WERI-Rb-1 (cell line): ENCODE data around the gene FAM161B.

ENCODE experiments used
- DNase-seq: peaks from one replicate; pipeline ENCODE4 v3.0.0-alpha.2; 2020
- H3K27ac ChIP-seq: fragments of 250-450 bp; sonication (Bioruptor Pico); 2 replicates; pipeline ENCODE4 v1.5.1; 2020; ENCODE audit warnings: mild to moderate bottlenecking, moderate library complexity
- H3K27me3 ChIP-seq: fragments of 250-450 bp; sonication (Bioruptor Pico); 2 replicates; pipeline ENCODE4 v1.5.1; 2021; ENCODE audit warnings: mild to moderate bottlenecking, low read depth, moderate library complexity; ENCODE audit not compliant: insufficient read depth, severe bottlenecking
- H3K36me3 ChIP-seq: fragments of 250-450 bp; sonication (Bioruptor Pico); 2 replicates; pipeline ENCODE4 v1.5.1; 2020; ENCODE audit warnings: mild to moderate bottlenecking, moderate library complexity
- H3K4me3 ChIP-seq: 2 replicates; pipeline ENCODE4 v1.5.1; 2011; ENCODE audit warnings: low read depth, mild to moderate bottlenecking, control low read depth, low read length
- H3K9me3 ChIP-seq: fragments of 250-450 bp; sonication (Bioruptor Pico); 2 replicates; pipeline ENCODE4 v1.5.1; 2021; ENCODE audit warnings: mild to moderate bottlenecking, moderate library complexity; ENCODE audit not compliant: severe bottlenecking
- CTCF ChIP-seq: IDR thresholded peaks from 2 replicates; pipeline ENCODE4 v1.5.1; 2011; ENCODE audit warnings: low read depth, mild to moderate bottlenecking, control low read depth, inconsistent platforms, low read length

Gene FAM161B

GRCh38 chr14:73886449-73887317 is 63.2 kb downstream of the FAM161B start, which contains the start of gene ZNF410:
TSS of gene ZNF410 (plus strand) at chr14:73886859. CDS start at chr14:73892176, 5,317 bp downstream.
- H3K27me3 ChIP-seq, result no peaks in the 10 kb centered on the region
- DNase-seq, result peak; percentile 95
- H3K9me3 ChIP-seq, result no peaks in the 10 kb centered on the region
- H3K36me3 ChIP-seq, result peaks cover 12% of the 10 kb centered on the region
- peak within 1 kb of the TSS; percentile 84 for H3K27ac ChIP-seq
- no peak for TF ChIP-seq CTCF
- peak within 1 kb of the TSS; percentile 83 for H3K4me3 ChIP-seq

- H3K4me3 ChIP-seq, result no peak overlapping the region
- H3K36me3 ChIP-seq, result peaks cover 3% of the 10 kb centered on the region; the same call in 1 of the 2 replicates
- TF ChIP-seq CTCF, result no peak
- H3K27me3 ChIP-seq, result no peaks in the 10 kb centered on the region
- DNase-seq, result no peak
- H3K27ac ChIP-seq, result no peak overlapping the region
- no peaks in the 10 kb centered on the region for H3K9me3 ChIP-seq
Observed at GRCh38 chr14:73884438-73885190, 65.3 kb downstream of the FAM161B start.
